HG02981 (cell line): Measurements from ENCODE around the gene CDHR3.
"Not testable (repeated sequence)": the region's sequence is repeated elsewhere in the genome, so short reads cannot be mapped to it uniquely, and the experiment has no call there.

ENCODE experiments used
- ATAC-seq: cut with Tn5 transposase; IDR thresholded peaks from one replicate; pipeline ENCODE4 v1.9.1; 2021; ENCODE audit warnings: mild to moderate bottlenecking, moderate library complexity; ENCODE audit not compliant: unreplicated experiment

The CDHR3 gene

GRCh38 chr7:105963038-105963667 is at the start of gene CDHR3:
Gene CDHR3 (plus strand): TSS chr7:105963264. CDS start chr7:105963319, 55 bp downstream.
- no peak for ATAC-seq

GRCh38 chr7:105913947-105914346 is 49.1 kb upstream of the CDHR3 start:
- ATAC-seq = no peak

- no peak for ATAC-seq
Observed at GRCh38 chr7:105916603-105917002, 46.5 kb upstream of the CDHR3 start.

- ATAC-seq = no peak
Observed at GRCh38 chr7:105917659-105918058, 45.4 kb upstream of the CDHR3 start.

- no peak for ATAC-seq
Observed at GRCh38 chr7:105920766-105921165, 42.3 kb upstream of the CDHR3 start.

- no peak for ATAC-seq
Observed at GRCh38 chr7:105924945-105925344, 38.1 kb upstream of the CDHR3 start.

- ATAC-seq = no peak
Observed at GRCh38 chr7:105926131-105926530, 36.9 kb upstream of the CDHR3 start.

- no peak for ATAC-seq
Observed at GRCh38 chr7:105931179-105931578, 31.9 kb upstream of the CDHR3 start.

GRCh38 chr7:105932835-105933477 is 30.1 kb upstream of the CDHR3 start:
- no peak for ATAC-seq

GRCh38 chr7:105934572-105935185 is 28.4 kb upstream of the CDHR3 start:
- ATAC-seq = no peak

GRCh38 chr7:105935250-105935649 is 27.8 kb upstream of the CDHR3 start:
- ATAC-seq = no peak

GRCh38 chr7:105937411-105937810 is 25.7 kb upstream of the CDHR3 start:
- ATAC-seq = no peak

- ATAC-seq = no peak
Observed at GRCh38 chr7:105940109-105940508, 23.0 kb upstream of the CDHR3 start.

- no peak for ATAC-seq
Observed at GRCh38 chr7:105941596-105941995, 21.5 kb upstream of the CDHR3 start.

- ATAC-seq = no peak
Observed at GRCh38 chr7:105943486-105943885, 19.6 kb upstream of the CDHR3 start.

- ATAC-seq = no peak
Observed at GRCh38 chr7:105945848-105946247, 17.2 kb upstream of the CDHR3 start.

- no peak for ATAC-seq
Observed at GRCh38 chr7:105951597-105951996, 11.5 kb upstream of the CDHR3 start.

- ATAC-seq = no peak
Observed at GRCh38 chr7:105952917-105953595, 10.0 kb upstream of the CDHR3 start.

GRCh38 chr7:105954711-105955110 is 8.4 kb upstream of the CDHR3 start:
- no peak for ATAC-seq

GRCh38 chr7:105955651-105956466 is 7.2 kb upstream of the CDHR3 start:
- not testable (repeated sequence) for ATAC-seq

- ATAC-seq = no peak
Observed at GRCh38 chr7:105958012-105958411, 5.1 kb upstream of the CDHR3 start.
